ENCODE measurements around the gene FCRLB. TPM values are rescaled to one million over a fixed set of nuclear protein-coding genes. Genes with fewer than 3 reads are reported as not detected.
"Not testable (repeated sequence)": the region's sequence is repeated elsewhere in the genome, so short reads cannot be mapped to it uniquely, and the experiment has no call there.

FCRLB gene
- total and polyA plus RNA-seq, 9 of the 15 experiments (the other 6 are each of a cell fraction or from before 2014, with no cell fraction given) = 0.20 to 4.6 (median 1.3) TPM

GRCh38 chr1:161698302-161698701, 23.0 kb upstream of the FCRLB start:
- POLR2A ChIA-PET = interaction anchor here (0.7 kb wide), 1 partner anchor 16 kb away, joined by 3 read pairs; no protein-coding TSS in a partner anchor
- ATAC-seq; H4K20me1 ChIP-seq (replicated peaks; ENCODE audit: control insufficient read depth, insufficient read depth, low read length); H2AFZ ChIP-seq (ENCODE audit: low read depth, low read length); H3K27me3 ChIP-seq (ENCODE audit: control insufficient read depth in 2 of 2, insufficient read depth in 2 of 2, low read length in 2 of 2); H3K4me3 ChIP-seq; H3K4me2 ChIP-seq (ENCODE audit: insufficient read depth, low read length); in situ Hi-C loops (cut with MboI); H3K9me3 ChIP-seq (replicated peaks; ENCODE audit: control insufficient read depth, insufficient read depth, low read depth, low read length); H3K36me3 ChIP-seq (ENCODE audit: control insufficient read depth, insufficient read depth, low read length); intact Hi-C loops (cut with micrococcal nuclease); H3K27ac ChIP-seq (ENCODE audit: extremely low read depth, low read depth, low read length); H3K79me2 ChIP-seq (ENCODE audit: control insufficient read depth, insufficient read depth, low read length); CTCF ChIA-PET (ENCODE audit: low intra/inter-chr PET ratio); FAIRE-seq; H3K9me1 ChIP-seq (ENCODE audit: control insufficient read depth, insufficient read depth, low read length); H3K9ac ChIP-seq (ENCODE audit: insufficient read depth in 1 of 2, low read depth in 2 of 2, low read length in 2 of 2); BruUV-seq (replicated peaks); DNase-seq (ENCODE audit: extremely low read depth in 1 of 4, low spot score in 3 of 4); H3K4me1 ChIP-seq (replicated peaks in 1 of 2; ENCODE audit: control insufficient read depth in 2 of 2, insufficient read depth in 2 of 2, low read length in 2 of 2): not testable (repeated sequence)
- peak in 1 of 2 experiments; percentile 95 for TF ChIP-seq AFF1 (IDR thresholded peaks at IDR 0.05; ENCODE audit: low read depth in 1 of 2, partially characterized antibody in 2 of 2)
- WGBS (ENCODE audit: insufficient coverage, low coverage, missing lambda C conversion rate) = 26% methylated on average over 2 of the region's 2 CpGs

Data from K562 (cell line).